HG03565 (cell line): ENCODE measurements around the gene TBC1D23.
"Not testable (repeated sequence)": the region's sequence is repeated elsewhere in the genome, so short reads cannot be mapped to it uniquely, and the experiment has no call there.

ENCODE experiments used
- ATAC-seq: cut with Tn5 transposase; IDR thresholded peaks from one replicate; pipeline ENCODE4 v1.9.1; 2021; ENCODE audit warnings: mild to moderate bottlenecking, moderate library complexity; ENCODE audit not compliant: unreplicated experiment

The TBC1D23 gene

GRCh38 chr3:100289339-100289738 is 28.5 kb downstream of the TBC1D23 start:
- ATAC-seq: no peak

DNA sequence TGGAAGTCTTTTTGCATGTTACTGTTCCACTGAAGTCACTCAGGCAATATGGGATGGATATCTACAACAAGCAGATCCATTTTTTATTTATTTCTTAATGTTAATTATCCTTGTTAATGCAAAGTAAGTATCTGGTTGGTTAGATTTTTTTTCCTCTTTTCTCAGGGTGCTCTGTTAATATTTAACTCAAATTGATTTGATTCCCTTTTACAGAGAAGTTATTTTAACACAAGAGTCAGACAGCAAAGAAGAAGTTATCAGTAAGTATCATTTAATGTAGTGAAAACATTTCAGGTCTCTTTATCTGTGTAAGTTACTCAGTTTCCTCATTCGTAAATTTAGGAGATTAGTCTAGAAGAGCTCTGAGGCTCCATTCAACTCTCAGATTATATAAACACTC is 34.3 kb downstream of the TBC1D23 start:
- ATAC-seq: no peak

- no peak for ATAC-seq
Observed at GRCh38 chr3:100297784-100298183, 37.0 kb downstream of the TBC1D23 start.

DNA sequence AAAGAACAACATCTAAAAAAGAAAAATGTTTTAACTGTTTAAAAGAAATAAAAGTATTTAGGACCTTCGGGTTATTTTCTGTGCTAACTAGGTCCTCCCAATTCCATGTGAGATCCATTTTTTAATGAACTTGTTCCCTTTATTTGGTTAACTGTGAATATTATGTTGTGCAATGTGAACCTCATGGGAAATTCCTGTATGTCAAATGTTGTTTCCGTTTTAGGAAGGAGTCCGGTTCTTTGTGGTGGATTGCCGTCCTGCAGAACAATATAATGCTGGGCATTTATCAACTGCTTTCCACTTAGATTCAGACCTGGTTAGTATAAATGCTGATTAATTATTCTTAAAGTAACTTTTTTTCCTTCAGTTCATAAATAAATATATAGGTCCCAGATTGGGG is 38.2 kb downstream of the TBC1D23 start:
- no peak for ATAC-seq

GRCh38 chr3:100306695-100307094 is 45.9 kb downstream of the TBC1D23 start:
- no peak for ATAC-seq

DNA sequence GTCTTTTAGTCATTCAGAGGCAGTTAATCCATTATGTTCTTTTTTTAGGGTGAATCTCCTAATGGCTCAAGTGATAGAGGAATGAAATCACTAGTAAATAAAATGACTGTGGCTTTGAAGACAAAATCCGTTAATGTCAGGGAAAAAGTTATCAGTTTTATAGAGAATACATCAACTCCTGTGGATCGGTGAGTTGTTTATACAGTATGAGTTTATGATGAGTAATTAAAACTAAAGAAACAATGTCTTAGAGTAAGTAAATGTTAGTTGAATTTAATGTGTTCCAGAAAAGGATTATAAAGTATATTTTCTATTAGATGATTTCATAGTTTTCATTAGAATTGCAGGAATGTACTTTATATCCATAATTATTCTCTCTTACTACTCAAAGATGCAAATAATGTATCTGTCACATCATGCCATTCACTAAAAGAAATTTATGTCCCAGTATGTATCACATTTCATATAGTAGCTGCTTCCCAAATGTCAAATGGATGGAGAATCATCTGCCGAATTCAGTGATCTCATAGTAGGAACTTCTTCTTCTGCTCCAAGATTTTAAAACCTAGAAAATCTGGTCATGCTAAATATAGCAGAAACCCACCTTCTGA is 49.7 kb downstream of the TBC1D23 start:
- no peak for ATAC-seq

- no peak for ATAC-seq
Observed at GRCh38 chr3:100311011-100311410, 50.2 kb downstream of the TBC1D23 start.

- peak; percentile 61 for ATAC-seq
Observed at GRCh38 chr3:100316641-100317069, 55.9 kb downstream of the TBC1D23 start.

DNA sequence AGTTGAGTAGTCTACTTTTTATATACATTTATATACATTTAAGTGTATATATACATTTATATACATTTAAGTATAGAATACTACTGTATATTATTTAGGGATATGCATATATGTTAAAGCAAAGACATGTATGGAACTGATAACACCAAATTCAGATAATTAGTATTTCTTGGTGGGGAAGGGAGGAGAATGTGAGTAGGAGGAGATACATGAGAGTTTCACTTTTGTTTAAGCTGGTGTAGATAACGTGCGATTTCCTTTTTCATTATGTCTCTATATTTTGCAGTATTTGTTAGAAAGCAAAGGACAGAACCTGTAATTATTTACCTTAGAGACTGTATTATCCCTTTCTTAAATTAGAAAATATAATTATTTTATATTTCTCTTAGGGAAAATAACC is 57.1 kb downstream of the TBC1D23 start:
- no peak for ATAC-seq

GRCh38 chr3:100319951-100320350 is 59.2 kb downstream of the TBC1D23 start:
- ATAC-seq: no peak

DNA sequence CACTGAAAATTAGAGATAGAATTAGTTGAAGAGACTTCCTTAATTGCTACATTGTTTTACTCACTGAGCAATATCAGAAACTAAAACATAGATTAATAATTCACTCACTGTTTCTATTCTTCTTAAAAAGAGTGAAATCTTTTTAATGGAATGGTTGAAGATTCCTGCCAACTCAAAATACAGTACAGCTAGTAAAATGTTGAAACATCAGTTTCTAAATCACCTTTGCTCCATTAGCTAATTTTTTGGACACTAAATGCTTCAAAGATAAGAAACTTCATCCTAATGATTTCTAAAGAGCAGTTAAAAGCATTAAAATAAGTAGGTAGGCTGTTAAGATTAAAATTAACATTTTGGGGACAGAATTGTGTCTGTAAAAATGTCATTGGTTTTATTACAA is 63.3 kb downstream of the TBC1D23 start:
- ATAC-seq: no peak

GRCh38 chr3:100325827-100326226 is 65.0 kb downstream of the TBC1D23 start:
- ATAC-seq: no peak

GRCh38 chr3:100327377-100327776 is 66.6 kb downstream of the TBC1D23 start:
- ATAC-seq: not testable (repeated sequence)

GRCh38 chr3:100329800-100330489 is 69.2 kb downstream of the TBC1D23 start:
- ATAC-seq: no peak

- no peak for ATAC-seq
Observed at GRCh38 chr3:100330651-100331050, 69.9 kb downstream of the TBC1D23 start.

- ATAC-seq: no peak
Observed at GRCh38 chr3:100331660-100332059, 70.9 kb downstream of the TBC1D23 start.

DNA sequence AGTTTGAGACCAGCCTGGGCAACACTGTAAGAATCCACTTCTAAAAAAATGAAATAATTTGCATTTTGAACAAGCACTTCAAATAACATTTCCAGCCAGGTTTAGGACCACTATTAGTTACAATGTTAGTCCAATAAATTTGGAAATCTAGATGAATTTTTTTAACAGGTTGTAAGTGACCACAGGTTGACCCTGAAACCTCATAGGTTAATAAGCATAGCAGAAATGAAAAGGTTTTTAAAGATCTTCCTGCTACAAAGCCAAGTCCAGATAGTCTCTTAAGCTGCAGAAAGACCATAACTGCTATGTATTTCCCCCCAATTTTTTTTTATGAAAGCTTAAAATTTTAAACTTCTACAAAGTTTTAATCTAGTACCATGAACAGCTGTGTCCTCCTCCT is 72.3 kb downstream of the TBC1D23 start:
- no peak for ATAC-seq

DNA sequence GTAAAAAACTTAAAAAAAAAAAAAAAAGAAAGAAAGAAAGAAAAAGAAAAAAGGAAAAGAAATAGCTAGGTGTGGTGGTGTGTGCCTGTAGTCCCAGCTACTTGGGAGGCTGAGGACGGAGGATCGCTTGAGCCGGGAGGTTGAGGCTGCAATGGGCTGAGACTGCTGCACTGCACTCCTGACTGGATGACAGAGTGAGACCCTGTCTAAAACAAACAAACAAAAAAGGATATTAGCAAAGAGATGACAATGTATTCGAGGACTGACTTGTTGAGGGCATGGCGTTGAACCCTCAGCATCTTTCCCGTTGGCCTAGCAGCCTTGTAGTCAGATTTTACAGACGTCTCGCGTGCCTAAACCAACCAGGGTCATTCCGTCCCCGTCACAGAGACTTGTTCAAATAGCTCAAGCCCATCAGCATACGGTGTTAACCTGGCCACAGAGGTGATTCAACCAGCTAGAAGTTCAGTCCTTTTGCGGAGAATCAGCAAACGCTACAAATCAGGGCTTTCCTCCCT is 73.2 kb downstream of the TBC1D23 start:
- no peak for ATAC-seq

- ATAC-seq: peak; percentile 93
Observed at GRCh38 chr3:100334488-100335351, 73.9 kb downstream of the TBC1D23 start, which contains the start of gene NIT2. NIT2 (plus strand) TSS chr3:100334757; CDS start chr3:100334792, 35 bp downstream.

- peak; percentile 42 for ATAC-seq
Observed at GRCh38 chr3:100335434-100335833, 74.6 kb downstream of the TBC1D23 start.

GRCh38 chr3:100336229-100336628 is 75.4 kb downstream of the TBC1D23 start:
- not testable (repeated sequence) for ATAC-seq
